Endodermal cell (in vitro differentiated cells): ENCODE data around the gene SVBP. TPM values are rescaled to one million over a fixed set of nuclear protein-coding genes. Genes with fewer than 3 reads are reported as not detected.
"Not testable (repeated sequence)": the region's sequence is repeated elsewhere in the genome, so short reads cannot be mapped to it uniquely, and the experiment has no call there.

ENCODE experiments used
- DNase-seq: peaks from one replicate; pipeline ENCODE4 v3.0.0-alpha.2; 2017
- H3K27ac ChIP-seq: 2 replicates; pipeline ENCODE4 v1.5.1; 2013; ENCODE audit warnings: mild to moderate bottlenecking, low read depth, low read length, moderate library complexity
- H3K27me3 ChIP-seq: 2 replicates; pipeline ENCODE4 v1.6.1; 2013; ENCODE audit warnings: mild to moderate bottlenecking, low read length, moderate library complexity; ENCODE audit not compliant: insufficient read depth, control insufficient read depth, poor library complexity, severe bottlenecking
- H3K36me3 ChIP-seq: 2 replicates; pipeline ENCODE4 v1.7.0; 2013; ENCODE audit warnings: mild to moderate bottlenecking, low read length, moderate library complexity; ENCODE audit not compliant: control insufficient read depth, insufficient read depth
- H3K4me1 ChIP-seq: one replicate; pipeline ENCODE4 v1.7.0; 2013; ENCODE audit warnings: low read length; ENCODE audit not compliant: control insufficient read depth, insufficient read depth
- H3K4me3 ChIP-seq: 2 replicates; pipeline ENCODE4 v1.5.1; 2013; ENCODE audit warnings: mild to moderate bottlenecking, low read length, moderate library complexity
- H3K9ac ChIP-seq: 2 replicates; pipeline ENCODE4 v1.6.1; 2013; ENCODE audit warnings: mild to moderate bottlenecking, low read length, moderate library complexity; ENCODE audit not compliant: poor library complexity, severe bottlenecking; ENCODE audit errors: extremely low read depth
- H3K9me3 ChIP-seq: 2 replicates; pipeline ENCODE4 v1.6.1; 2013; ENCODE audit warnings: mild to moderate bottlenecking, low read length, moderate library complexity; ENCODE audit not compliant: control insufficient read depth
- H3K27ac Mint-ChIP-seq: 2 replicates; pipeline ENCODE4 v1.8.0; 2020; ENCODE audit warnings: mixed read lengths
- H3K27me3 Mint-ChIP-seq: 2 replicates; pipeline ENCODE4 v1.8.0; 2021; ENCODE audit warnings: mild to moderate bottlenecking, mixed read lengths; ENCODE audit not compliant: insufficient read depth
- H3K36me3 Mint-ChIP-seq: 2 replicates; pipeline ENCODE4 v1.8.0; 2020; ENCODE audit warnings: low read depth, mixed read lengths
- H3K4me1 Mint-ChIP-seq: 2 replicates; pipeline ENCODE4 v1.8.0; 2020; ENCODE audit warnings: mixed read lengths
- H3K4me3 Mint-ChIP-seq: 2 replicates; pipeline ENCODE4 v1.8.0; 2020; ENCODE audit warnings: mild to moderate bottlenecking, moderate library complexity, mixed read lengths
- H3K9me3 Mint-ChIP-seq: 2 replicates; pipeline ENCODE4 v1.8.0; 2020; ENCODE audit warnings: mild to moderate bottlenecking, mixed read lengths
- CTCF ChIP-seq: fragments of 200-600 bp; sonication (generic); conservative IDR thresholded peaks from 2 replicates; pipeline ENCODE4 v1.5.0; 2021; ENCODE audit warnings: antibody characterized with exemption, mild to moderate bottlenecking
- WGBS, 2 experiments: methylation state at CpG; one replicate each; pipeline versions ENCODE4 v1.1.5 to v1.1.7; 2013; ENCODE audit warnings: missing lambda C conversion rate in 2 of 2, mixed read lengths in 1 of 2; ENCODE audit not compliant: insufficient coverage in 1 of 2, insufficient read length in 1 of 2; 5-methylcytosine and 5-hydroxymethylcytosine counted together
- total RNA-seq, 2 donors: library from RNA; stranded (reverse); fragmentation: NEBNext Ultra II Directional in 1 of 2; extraction: Animal tissue kit (Norgen Biotek cat#: 25700) in 1 of 2; gene quantifications; 2 replicates in 1 of 2; 3 replicates in 1 of 2; pipeline ENCODE4 v1.2.1, GENCODE V29; 2021

SVBP gene
- total RNA-seq, 2 donors from 2014 or later, result 40.2 to 45.3 TPM

GRCh38 chr1:42817440-42817767, 207 bp upstream of the SVBP start:
- Histone ChIP-seq H3K9ac (no peak overlapping the region), H3K4me1 (no peaks in the 10 kb centered on the region), H3K27me3 (no peaks in the 10 kb centered on the region), H3K9me3 (no peaks in the 10 kb centered on the region), H3K27ac (no peak overlapping the region), H3K36me3 (peaks cover 10% of the 10 kb centered on the region), H3K4me3 (peak overlapping the region; percentile 95)
- no peak for DNase-seq
- peak overlapping the region; percentile 70 for H3K4me3 Mint-ChIP-seq
- H3K36me3 Mint-ChIP-seq, result peaks cover 16% of the 10 kb centered on the region
- H3K27me3 Mint-ChIP-seq, result no peaks in the 10 kb centered on the region
- whole genome bisulfite sequencing, 2 experiments, result 7 to 11% methylated on average over 6 to 13 of the region's 13 CpGs
- TF ChIP-seq CTCF, result no peak
- peaks cover 12% of the 10 kb centered on the region for H3K4me1 Mint-ChIP-seq
- no peaks in the 10 kb centered on the region for H3K9me3 Mint-ChIP-seq
- no peak overlapping the region for H3K27ac Mint-ChIP-seq

GRCh38 chr1:42815941-42816584, 1.1 kb downstream of the SVBP start:
- Histone ChIP-seq H3K4me3 (peak overlapping the region; percentile 95), H3K4me1 (no peaks in the 10 kb centered on the region), H3K27ac (peak overlapping the region; percentile 88), H3K9ac (peak overlapping the region; percentile 87), H3K36me3 (peaks cover 15% of the 10 kb centered on the region), H3K27me3 (no peaks in the 10 kb centered on the region), H3K9me3 (no peaks in the 10 kb centered on the region)
- Mint-ChIP-seq H3K27me3 (no peaks in the 10 kb centered on the region), H3K4me3 (peak overlapping the region; percentile 70), H3K4me1 (peaks cover 12% of the 10 kb centered on the region), H3K9me3 (no peaks in the 10 kb centered on the region), H3K36me3 (peaks cover 21% of the 10 kb centered on the region), H3K27ac (peak overlapping the region; percentile 90)
- DNase-seq, result no peak
- WGBS, 2 experiments, result 54% methylated on average over 7 of the region's 7 CpGs
- no peak for TF ChIP-seq CTCF

- not testable (repeated sequence) for H3K4me1 Mint-ChIP-seq, H3K4me1 ChIP-seq, H3K27ac ChIP-seq, H3K27me3 ChIP-seq, H3K9me3 ChIP-seq, H3K4me3 ChIP-seq, H3K9me3 Mint-ChIP-seq, DNase-seq, H3K9ac ChIP-seq, H3K27ac Mint-ChIP-seq, H3K4me3 Mint-ChIP-seq, H3K27me3 Mint-ChIP-seq
- H3K36me3 Mint-ChIP-seq, result peaks cover 27% of the 10 kb centered on the region
- no CpG with 5 or more reads among the region's 3 CpGs for WGBS, 2 experiments
- peaks cover 18% of the 10 kb centered on the region for H3K36me3 ChIP-seq
Measured at GRCh38 chr1:42814815-42815214, 2.4 kb downstream of the SVBP start.
